NCI-H446 (cell line): ENCODE data around the gene CXCR5.
"Not testable (repeated sequence)": the region's sequence is repeated elsewhere in the genome, so short reads cannot be mapped to it uniquely, and the experiment has no call there.

ENCODE experiments used
- DNase-seq, 2 experiments: peaks; one replicate each; lab custom pipeline; 2025; lab: John Stamatoyannopoulos, UW

CXCR5 gene

DNA sequence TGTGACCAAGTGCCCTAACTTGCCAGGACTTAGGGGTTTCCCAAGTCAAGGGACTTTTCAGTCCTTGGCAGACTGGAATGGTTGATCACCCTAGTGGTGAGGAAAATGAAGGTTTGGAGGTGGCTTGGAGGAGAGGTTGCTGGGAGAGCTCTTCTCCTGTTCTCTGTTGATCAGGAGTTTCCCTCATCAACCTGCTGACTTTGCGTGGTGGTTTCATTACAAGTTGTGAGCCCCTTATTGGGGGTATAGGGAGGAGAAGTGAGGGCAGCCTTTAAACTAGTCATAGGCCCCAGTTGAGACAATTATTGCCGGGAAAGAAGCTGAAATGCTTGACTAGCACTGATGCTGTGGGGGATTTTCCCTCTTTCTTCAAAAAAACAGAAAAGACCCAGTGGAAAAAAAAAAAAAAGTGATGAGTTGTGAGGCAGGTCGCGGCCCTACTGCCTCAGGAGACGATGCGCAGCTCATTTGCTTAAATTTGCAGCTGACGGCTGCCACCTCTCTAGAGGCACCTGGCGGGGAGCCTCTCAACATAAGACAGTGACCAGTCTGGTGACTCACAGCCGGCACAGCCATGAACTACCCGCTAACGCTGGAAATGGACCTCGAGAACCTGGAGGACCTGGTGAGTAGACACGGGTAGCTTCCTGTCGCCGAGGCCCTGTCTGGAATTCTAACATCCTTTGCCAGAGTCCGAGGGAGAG, at the start of gene CXCR5:
Gene CXCR5, plus strand, starts transcription at position 525 of the 704 bp plus-strand sequence. Its CDS starts 50 bp downstream, at position 575.
- DNase-seq: no peak

DNA sequence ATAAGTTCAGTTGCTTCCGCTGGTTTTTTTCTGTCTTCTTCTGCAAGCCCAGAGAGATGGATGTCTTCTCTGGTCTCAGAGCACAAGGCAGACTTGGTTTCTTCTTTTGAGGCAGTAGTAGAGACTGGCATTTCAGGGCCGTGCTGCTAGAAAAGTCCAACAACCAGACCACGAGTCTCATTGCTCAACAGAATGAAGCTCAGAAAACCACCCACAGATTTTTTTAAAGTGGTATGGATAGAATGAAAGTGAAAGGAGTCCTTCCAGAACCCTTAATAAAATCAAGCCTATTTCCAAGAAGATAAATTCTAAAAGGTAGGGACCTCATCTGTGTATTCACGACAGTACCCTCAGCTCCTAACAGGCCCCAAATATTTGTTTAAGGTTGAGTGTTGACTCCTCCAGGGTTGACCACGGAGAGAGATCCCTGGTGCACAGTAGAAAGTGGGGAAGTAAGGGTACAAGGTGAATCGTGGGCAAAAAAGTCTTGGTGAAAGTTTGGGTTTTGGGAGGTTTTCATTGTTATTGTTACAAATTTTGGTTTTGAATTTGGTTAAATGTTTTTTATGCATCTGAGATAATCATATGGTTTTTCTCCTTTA, 49.2 kb upstream of the CXCR5 start:
- DNase-seq: no peak

DNA sequence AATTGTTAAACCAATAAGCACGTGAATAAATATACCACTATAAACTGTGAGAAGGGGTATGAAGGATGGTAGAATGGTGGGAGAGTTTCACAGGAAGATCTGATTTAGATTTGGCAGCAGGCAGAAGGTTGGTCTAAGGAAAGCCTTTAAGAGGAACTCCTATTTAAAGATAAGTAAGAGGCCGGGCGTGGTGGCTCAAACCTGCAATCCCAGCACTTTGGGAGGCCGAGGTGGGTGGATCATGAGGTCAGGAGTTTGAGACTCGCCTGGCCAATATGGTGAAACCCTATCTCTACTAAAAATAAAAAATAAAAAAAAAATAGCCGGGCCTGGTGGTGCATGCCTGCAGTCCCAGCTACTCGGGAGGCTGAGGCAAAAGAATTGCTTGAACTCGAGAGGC, 45.8 kb upstream of the CXCR5 start:
- DNase-seq: no peak

DNA sequence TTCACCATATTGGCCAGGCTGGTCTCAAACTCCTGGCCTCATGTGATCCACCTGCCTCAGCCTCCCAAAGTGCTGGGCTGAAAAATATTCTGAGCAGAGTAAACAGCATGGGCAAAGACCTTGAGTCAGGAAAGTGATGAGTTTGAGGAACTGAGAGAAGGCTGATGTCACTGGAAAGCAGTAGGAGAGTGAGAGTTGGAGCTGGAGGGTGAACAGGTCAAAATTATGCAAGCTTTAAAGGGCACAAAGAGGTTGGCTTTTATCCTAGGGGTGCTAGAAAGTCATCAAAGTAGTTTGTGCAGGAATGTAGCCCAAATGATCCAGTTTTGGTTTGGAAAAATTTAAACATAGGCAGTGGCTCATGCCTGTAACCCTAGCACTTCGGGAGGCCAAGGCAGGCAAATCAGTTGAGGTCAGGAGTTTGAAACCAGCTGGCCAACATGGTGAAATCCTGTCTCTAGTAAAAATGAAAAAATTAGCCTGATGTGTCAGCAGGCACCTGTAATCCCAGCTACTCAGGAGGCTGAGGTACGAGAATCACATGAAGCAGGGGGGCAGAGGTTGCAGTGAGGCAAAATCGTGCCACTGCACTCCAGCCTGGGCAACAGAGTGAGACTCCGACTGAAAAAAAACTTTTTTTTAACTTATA, 44.7 kb upstream of the CXCR5 start:
- DNase-seq: no peak

DNA sequence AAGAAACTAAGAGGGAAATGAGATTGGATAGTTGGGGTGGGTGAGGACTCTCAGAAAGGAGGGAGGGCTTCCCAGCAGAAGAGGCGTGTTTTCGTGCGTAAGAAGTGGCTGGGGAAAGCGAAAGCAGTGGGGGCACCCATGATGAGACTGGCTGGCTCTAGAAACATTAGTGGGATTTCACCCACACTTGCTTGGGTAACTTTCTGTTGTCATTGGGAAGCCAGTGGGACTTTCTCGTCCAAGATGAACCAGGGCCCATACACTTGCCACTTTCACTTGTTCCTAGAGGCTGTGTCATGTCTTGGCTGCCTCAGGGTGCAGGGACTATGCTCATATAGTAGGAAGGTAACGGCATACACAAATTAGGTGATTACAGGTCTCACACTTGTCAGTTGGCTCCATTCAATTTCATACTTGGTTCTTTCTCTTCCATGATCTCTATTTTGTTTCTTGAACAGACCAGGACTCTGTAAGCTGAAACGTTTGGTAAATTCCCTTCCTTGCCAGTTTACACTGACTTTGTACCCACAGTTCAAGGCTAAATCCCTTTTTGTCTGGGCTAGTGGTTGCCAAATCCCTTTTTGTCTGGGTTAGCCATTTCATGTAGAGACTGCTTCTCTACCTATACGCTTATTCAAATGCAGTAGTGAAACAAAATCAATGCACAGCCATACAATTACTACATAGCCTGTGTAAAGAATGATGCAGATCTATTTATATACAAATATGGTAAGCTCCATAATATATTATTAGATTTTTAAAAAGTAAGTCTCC, 42.0 kb upstream of the CXCR5 start:
- no peak for DNase-seq

DNA sequence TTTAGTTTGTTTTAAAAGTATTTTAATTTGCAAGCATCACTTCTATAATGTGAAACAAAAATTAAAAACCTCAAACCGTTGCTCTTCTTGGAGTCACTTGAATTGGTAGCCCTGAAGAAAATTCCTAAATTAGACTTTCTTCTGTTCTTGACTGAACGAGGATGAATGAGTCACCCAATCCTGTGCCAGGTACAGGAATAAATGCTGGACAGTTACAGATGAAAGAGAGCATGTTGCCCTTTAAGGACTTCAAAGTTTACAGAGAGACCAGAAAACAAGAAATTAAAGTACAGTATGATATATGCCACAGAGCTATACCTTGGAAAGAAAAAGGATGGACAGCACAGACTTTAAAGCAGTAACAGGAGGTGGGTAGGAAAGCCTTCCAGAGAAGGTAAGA, 41.3 kb upstream of the CXCR5 start:
- DNase-seq: no peak

DNA sequence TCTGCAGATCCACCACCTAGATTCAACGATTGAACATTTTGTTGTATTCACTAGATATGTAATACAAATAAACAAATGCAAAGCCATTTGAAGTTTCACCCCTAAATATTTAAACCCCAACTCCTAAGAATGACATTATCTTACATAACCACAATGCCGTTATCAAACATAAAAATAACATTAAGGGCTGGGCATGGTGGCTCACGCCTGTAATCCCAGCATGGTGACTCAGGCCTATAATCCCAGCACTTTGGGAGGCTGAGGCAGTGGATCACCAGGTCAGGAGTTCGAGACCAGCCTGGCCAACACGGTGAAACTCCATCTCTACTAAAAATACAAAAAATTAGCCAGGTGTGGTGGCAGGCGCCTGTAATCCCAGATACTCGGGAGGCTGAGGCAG, 40.8 kb upstream of the CXCR5 start:
- not testable (repeated sequence) for DNase-seq

GRCh38 chr11:118843565-118843964, 40.1 kb upstream of the CXCR5 start:
- DNase-seq: no peak

DNA sequence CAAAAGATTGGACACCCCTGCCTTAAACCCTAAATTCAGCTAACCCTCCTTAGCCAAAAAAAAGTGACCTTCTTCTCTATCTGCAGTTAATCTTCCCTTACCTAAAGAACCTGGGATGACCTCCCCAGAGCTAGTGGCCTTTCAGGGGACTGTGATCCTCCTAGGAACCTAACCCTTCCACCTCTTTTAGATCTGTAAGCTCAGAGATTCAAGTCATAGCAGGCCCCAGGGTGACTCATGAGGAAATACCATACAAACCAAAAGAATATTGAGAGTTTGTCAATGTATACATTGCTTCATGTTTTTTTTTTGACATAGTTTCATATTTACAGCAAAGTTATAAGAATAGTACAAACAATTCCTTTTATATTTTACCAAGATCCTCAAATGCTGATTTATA, 38.3 kb upstream of the CXCR5 start:
- no peak for DNase-seq

GRCh38 chr11:118846181-118846935, 37.3 kb upstream of the CXCR5 start:
- no peak for DNase-seq

DNA sequence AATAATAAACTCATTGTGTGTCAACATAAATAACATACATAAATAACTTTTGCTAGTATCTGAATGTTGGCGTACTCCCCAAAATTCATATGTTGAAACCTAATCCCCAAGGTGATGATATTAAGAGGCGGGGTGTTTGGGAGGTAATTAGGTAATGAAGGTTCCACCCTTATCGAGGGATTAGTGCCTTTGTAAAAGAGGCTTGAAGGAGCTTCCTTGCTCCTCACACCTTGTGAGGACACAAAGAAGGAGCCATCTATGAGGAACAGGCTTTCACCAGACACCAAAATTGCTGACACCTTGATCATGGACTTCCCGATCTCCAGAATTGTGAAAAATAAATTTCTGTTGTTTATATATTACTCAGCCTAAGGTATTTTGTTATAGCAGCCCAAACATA, 33.9 kb upstream of the CXCR5 start:
- no peak for DNase-seq

GRCh38 chr11:118851970-118852369, 31.7 kb upstream of the CXCR5 start:
- DNase-seq: no peak

GRCh38 chr11:118853678-118854077, 30.0 kb upstream of the CXCR5 start:
- no peak for DNase-seq

- DNase-seq: no peak
These were observed 27.4 kb upstream of the CXCR5 start for GRCh38 chr11:118856314-118856713.

DNA sequence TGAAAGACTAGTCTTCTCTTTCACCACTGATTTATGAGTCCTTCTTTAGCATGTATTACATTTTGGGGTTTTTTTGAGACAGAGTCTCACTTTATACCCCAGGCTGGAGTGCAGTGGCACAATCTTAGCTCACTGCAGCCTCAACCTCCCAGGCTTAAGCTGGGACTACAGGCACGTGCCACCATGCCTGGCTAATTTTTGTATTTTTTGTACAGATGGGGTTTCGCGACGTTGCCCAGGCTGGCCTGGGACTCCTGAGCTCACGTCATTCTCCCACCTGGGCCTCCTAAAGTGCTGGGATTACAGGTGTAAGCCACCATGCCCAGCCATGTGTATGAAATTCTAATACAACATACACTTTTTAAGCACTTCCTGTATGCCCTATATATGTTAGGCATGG, 26.3 kb upstream of the CXCR5 start:
- DNase-seq: no peak

- no peak for DNase-seq
These were observed 23.7 kb upstream of the CXCR5 start for GRCh38 chr11:118859973-118860372.

- no peak for DNase-seq
These were observed 15.0 kb upstream of the CXCR5 start for GRCh38 chr11:118868659-118869058.

- no peak for DNase-seq
These were observed 13.0 kb upstream of the CXCR5 start for GRCh38 chr11:118870396-118871343.

- no peak for DNase-seq
These were observed 11.3 kb upstream of the CXCR5 start for GRCh38 chr11:118872403-118872821.

GRCh38 chr11:118873804-118874203, 9.9 kb upstream of the CXCR5 start:
- DNase-seq: no peak

- no peak for DNase-seq
These were observed 7.4 kb upstream of the CXCR5 start for GRCh38 chr11:118876286-118876685.
